Measurements from ENCODE around the gene GFRA1. TPM values are rescaled to one million over a fixed set of nuclear protein-coding genes. Genes with fewer than 3 reads are reported as not detected.

Gene GFRA1
- total RNA-seq, 1 experiment from 2014 or later, result not detected

- no peak overlapping the region for H3K4me3 ChIP-seq (ENCODE audit: low read depth, low read length, poor library complexity, severe bottlenecking)
Observed at GRCh38 chr10:116043861-116044260, 229.1 kb downstream of the GFRA1 start.

GRCh38 chr10:116043304-116043703 is 229.7 kb downstream of the GFRA1 start:
- POLR2A ChIA-PET (ENCODE audit: low non-redundant PET), result no interaction called here
- H3K9me3 ChIP-seq (ENCODE audit: low read depth, low read length, poor library complexity, severe bottlenecking), result no peaks in the 10 kb centered on the region
- no peaks in the 10 kb centered on the region for H3K4me1 ChIP-seq (ENCODE audit: insufficient read depth, low read length, poor library complexity, severe bottlenecking)
- peaks cover 40% of the 10 kb centered on the region for H3K27me3 ChIP-seq (replicated peaks; ENCODE audit: insufficient read depth, low read depth, low read length, poor library complexity)
- TF ChIP-seq EZH2 (IDR thresholded peaks at IDR 0.05; ENCODE audit: borderline replicate concordance, low read depth, low read length, poor library complexity, severe bottlenecking) (no peak), CTCF (conservative IDR thresholded peaks at IDR 0.05; ENCODE audit: low read depth, low read length) (no peak)
- H3K27ac ChIP-seq (ENCODE audit: low read depth, low read length, poor library complexity, severe bottlenecking), result no peak overlapping the region
- no TSS peak for BruUV-seq (replicated peaks)
- intact Hi-C loops (cut with micrococcal nuclease; ENCODE audit: unreplicated experiment), result no loop called here
- CTCF ChIA-PET, result no interaction called here
- no peaks in the 10 kb centered on the region for H3K36me3 ChIP-seq (ENCODE audit: insufficient read depth, low read length, poor library complexity, severe bottlenecking)
- no peak overlapping the region for H3K4me3 ChIP-seq (ENCODE audit: low read depth, low read length, poor library complexity, severe bottlenecking)
- DNase-seq (ENCODE audit: low spot score), result no peak

More at GRCh38 chr10:116043861-116044260, 229.1 kb downstream of the GFRA1 start:
- Histone ChIP-seq H3K27me3 (replicated peaks; ENCODE audit: insufficient read depth, low read depth, low read length, poor library complexity) (peaks cover 40% of the 10 kb centered on the region), H3K4me1 (ENCODE audit: insufficient read depth, low read length, poor library complexity, severe bottlenecking) (no peaks in the 10 kb centered on the region), H3K27ac (ENCODE audit: low read depth, low read length, poor library complexity, severe bottlenecking) (no peak overlapping the region), H3K9me3 (ENCODE audit: low read depth, low read length, poor library complexity, severe bottlenecking) (no peaks in the 10 kb centered on the region), H3K36me3 (ENCODE audit: insufficient read depth, low read length, poor library complexity, severe bottlenecking) (no peaks in the 10 kb centered on the region)
- POLR2A ChIA-PET (ENCODE audit: low non-redundant PET), result no interaction called here
- TF ChIP-seq CTCF (conservative IDR thresholded peaks at IDR 0.05; ENCODE audit: low read depth, low read length) (no peak), EZH2 (IDR thresholded peaks at IDR 0.05; ENCODE audit: borderline replicate concordance, low read depth, low read length, poor library complexity, severe bottlenecking) (no peak)
- DNase-seq (ENCODE audit: low spot score), result no peak
- intact Hi-C loops (cut with micrococcal nuclease; ENCODE audit: unreplicated experiment), result no loop called here
- CTCF ChIA-PET, result no interaction called here
- no TSS peak for BruUV-seq (replicated peaks)

GRCh38 chr10:116041948-116042347 is 231.1 kb downstream of the GFRA1 start:
- H3K9me3 ChIP-seq (ENCODE audit: low read depth, low read length, poor library complexity, severe bottlenecking), result no peaks in the 10 kb centered on the region
- H3K4me1 ChIP-seq (ENCODE audit: insufficient read depth, low read length, poor library complexity, severe bottlenecking), result no peaks in the 10 kb centered on the region
- TF ChIP-seq EZH2 (IDR thresholded peaks at IDR 0.05; ENCODE audit: borderline replicate concordance, low read depth, low read length, poor library complexity, severe bottlenecking) (no peak), CTCF (conservative IDR thresholded peaks at IDR 0.05; ENCODE audit: low read depth, low read length) (no peak)
- BruUV-seq (replicated peaks), result no TSS peak
- H3K36me3 ChIP-seq (ENCODE audit: insufficient read depth, low read length, poor library complexity, severe bottlenecking), result no peaks in the 10 kb centered on the region
- peaks cover 33% of the 10 kb centered on the region for H3K27me3 ChIP-seq (replicated peaks; ENCODE audit: insufficient read depth, low read depth, low read length, poor library complexity)
- ChIA-PET CTCF (no interaction called here), POLR2A (ENCODE audit: low non-redundant PET) (no interaction called here)
- no peak overlapping the region for H3K27ac ChIP-seq (ENCODE audit: low read depth, low read length, poor library complexity, severe bottlenecking)
- H3K4me3 ChIP-seq (ENCODE audit: low read depth, low read length, poor library complexity, severe bottlenecking), result no peak overlapping the region
- DNase-seq (ENCODE audit: low spot score), result no peak
- intact Hi-C loops (cut with micrococcal nuclease; ENCODE audit: unreplicated experiment), result no loop called here

Measured in A673 (cell line).